MM.1S (cell line): ENCODE results near the gene MIOX.

Experiments
- DNase-seq: peaks from one replicate; pipeline ENCODE4 v3.0.0-alpha.2; 2015
- H2AFZ ChIP-seq: fragments of 300-600 bp; sonication (generic); 2 replicates; pipeline ENCODE4 v1.6.0; 2016; ENCODE audit warnings: antibody characterized with exemption, low read length
- H3F3A ChIP-seq: fragments of 300-600 bp; sonication (generic); 2 replicates; pipeline ENCODE4 v1.6.1; 2016; ENCODE audit warnings: mild to moderate bottlenecking, antibody characterized with exemption, low read length, moderate library complexity, mixed read lengths; ENCODE audit not compliant: insufficient read depth
- H3K27ac ChIP-seq: fragments of 300-600 bp; sonication (generic); 2 replicates; pipeline ENCODE4 v1.5.1; 2016; ENCODE audit warnings: mild to moderate bottlenecking, low read length
- H3K27me3 ChIP-seq: fragments of 300-600 bp; sonication (generic); replicated peaks from 2 replicates; pipeline ENCODE4 v1.6.0; 2016; ENCODE audit warnings: low read length; ENCODE audit not compliant: insufficient read depth
- H3K36me3 ChIP-seq: fragments of 300-600 bp; sonication (generic); replicated peaks from 2 replicates; pipeline ENCODE4 v1.6.1; 2016; ENCODE audit warnings: mild to moderate bottlenecking, low read length, mixed read lengths; ENCODE audit not compliant: insufficient read depth
- H3K4me1 ChIP-seq: fragments of 300-600 bp; sonication (generic); 2 replicates; pipeline ENCODE4 v1.6.1; 2016; ENCODE audit warnings: low read length, mixed read lengths
- H3K4me2 ChIP-seq: fragments of 300-600 bp; sonication (generic); 2 replicates; pipeline ENCODE4 v1.6.0; 2016; ENCODE audit warnings: low read depth, low read length
- H3K4me3 ChIP-seq: fragments of 300-600 bp; sonication (generic); 2 replicates; pipeline ENCODE4 v1.5.1; 2016; ENCODE audit warnings: low read length, mixed read lengths
- H3K79me2 ChIP-seq: fragments of 300-600 bp; sonication (generic); 2 replicates; pipeline ENCODE4 v1.6.1; 2016; ENCODE audit warnings: mixed run types, low read length, mixed read lengths
- H3K9ac ChIP-seq: fragments of 300-600 bp; sonication (generic); 2 replicates; pipeline ENCODE4 v1.6.1; 2016; ENCODE audit warnings: low read length, mixed read lengths
- H3K9me2 ChIP-seq: fragments of 300-600 bp; sonication (generic); replicated peaks from 2 replicates; pipeline ENCODE4 v1.6.1; 2016; ENCODE audit warnings: mild to moderate bottlenecking, low read length, mixed read lengths; ENCODE audit not compliant: insufficient read depth
- H3K9me3 ChIP-seq: fragments of 300-600 bp; sonication (generic); replicated peaks from 2 replicates; pipeline ENCODE4 v1.6.1; 2016; ENCODE audit warnings: mild to moderate bottlenecking, low read length, mixed read lengths; ENCODE audit not compliant: insufficient read depth
- H4K20me1 ChIP-seq: fragments of 300-600 bp; sonication (generic); 2 replicates; pipeline ENCODE4 v1.6.1; 2016; ENCODE audit warnings: mild to moderate bottlenecking, low read length, moderate library complexity, mixed read lengths; ENCODE audit not compliant: insufficient read depth
- EZH2 ChIP-seq: fragments of 300-600 bp; sonication (generic); optimal IDR thresholded peaks from 2 replicates; pipeline ENCODE3; 2017; ENCODE audit warnings: low read depth, mild to moderate bottlenecking, antibody characterized with exemption, low read length, mixed read lengths
- EZH2phosphoT487 ChIP-seq: fragments of 300-600 bp; sonication (generic); IDR thresholded peaks from 2 replicates; pipeline ENCODE4 v1.6.1; 2018; ENCODE audit warnings: antibody characterized with exemption, low read length
- TF ChIP-seq, protein P1 (sequence below): fragments of 300-600 bp; sonication (generic); IDR thresholded peaks from 2 replicates; pipeline ENCODE4 v1.5.1; 2016; ENCODE audit warnings: antibody characterized with exemption, low read length, mixed read lengths

Gene MIOX

DNA sequence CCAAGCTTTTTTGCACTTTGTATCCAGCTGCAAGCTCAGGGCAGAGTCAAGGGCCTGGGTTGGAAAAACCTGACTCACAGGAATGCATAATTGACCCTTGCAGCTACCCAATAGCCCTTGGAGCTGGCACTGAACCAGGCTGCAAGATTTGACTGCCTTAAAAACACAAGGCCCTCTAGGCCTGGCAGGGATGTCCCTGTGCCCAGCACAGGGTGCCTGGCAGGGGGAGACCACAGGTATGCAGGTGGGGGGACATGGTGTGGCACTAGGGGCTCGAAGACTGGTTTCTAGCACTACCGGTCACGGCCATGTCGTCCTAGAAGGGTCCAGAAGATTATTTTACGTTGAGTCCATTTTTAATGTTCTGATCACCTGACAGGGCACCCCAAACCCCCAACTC is 42.0 kb upstream of the MIOX start:
- DNase-seq, result no peak
- no peak for TF ChIP-seq EZH2phosphoT487
- TF ChIP-seq, protein P1, sequence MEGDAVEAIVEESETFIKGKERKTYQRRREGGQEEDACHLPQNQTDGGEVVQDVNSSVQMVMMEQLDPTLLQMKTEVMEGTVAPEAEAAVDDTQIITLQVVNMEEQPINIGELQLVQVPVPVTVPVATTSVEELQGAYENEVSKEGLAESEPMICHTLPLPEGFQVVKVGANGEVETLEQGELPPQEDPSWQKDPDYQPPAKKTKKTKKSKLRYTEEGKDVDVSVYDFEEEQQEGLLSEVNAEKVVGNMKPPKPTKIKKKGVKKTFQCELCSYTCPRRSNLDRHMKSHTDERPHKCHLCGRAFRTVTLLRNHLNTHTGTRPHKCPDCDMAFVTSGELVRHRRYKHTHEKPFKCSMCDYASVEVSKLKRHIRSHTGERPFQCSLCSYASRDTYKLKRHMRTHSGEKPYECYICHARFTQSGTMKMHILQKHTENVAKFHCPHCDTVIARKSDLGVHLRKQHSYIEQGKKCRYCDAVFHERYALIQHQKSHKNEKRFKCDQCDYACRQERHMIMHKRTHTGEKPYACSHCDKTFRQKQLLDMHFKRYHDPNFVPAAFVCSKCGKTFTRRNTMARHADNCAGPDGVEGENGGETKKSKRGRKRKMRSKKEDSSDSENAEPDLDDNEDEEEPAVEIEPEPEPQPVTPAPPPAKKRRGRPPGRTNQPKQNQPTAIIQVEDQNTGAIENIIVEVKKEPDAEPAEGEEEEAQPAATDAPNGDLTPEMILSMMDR, result no peak
- no peak for TF ChIP-seq EZH2
- no peaks in the 10 kb centered on the region for H4K20me1 ChIP-seq
- peaks cover 4% of the 10 kb centered on the region; the same call in 1 of the 2 replicates for H3F3A ChIP-seq
- H3K9me3 ChIP-seq, result no peaks in the 10 kb centered on the region
- H3K36me3 ChIP-seq, result no peaks in the 10 kb centered on the region
- no peak overlapping the region for H3K9ac ChIP-seq
- H3K4me2 ChIP-seq, result no peak overlapping the region
- no peak overlapping the region for H2AFZ ChIP-seq
- H3K4me3 ChIP-seq, result no peak overlapping the region
- H3K79me2 ChIP-seq, result no peaks in the 10 kb centered on the region
- H3K4me1 ChIP-seq, result no peaks in the 10 kb centered on the region
- H3K27me3 ChIP-seq, result no peaks in the 10 kb centered on the region
- no peaks in the 10 kb centered on the region for H3K9me2 ChIP-seq
- H3K27ac ChIP-seq, result no peak overlapping the region

DNA sequence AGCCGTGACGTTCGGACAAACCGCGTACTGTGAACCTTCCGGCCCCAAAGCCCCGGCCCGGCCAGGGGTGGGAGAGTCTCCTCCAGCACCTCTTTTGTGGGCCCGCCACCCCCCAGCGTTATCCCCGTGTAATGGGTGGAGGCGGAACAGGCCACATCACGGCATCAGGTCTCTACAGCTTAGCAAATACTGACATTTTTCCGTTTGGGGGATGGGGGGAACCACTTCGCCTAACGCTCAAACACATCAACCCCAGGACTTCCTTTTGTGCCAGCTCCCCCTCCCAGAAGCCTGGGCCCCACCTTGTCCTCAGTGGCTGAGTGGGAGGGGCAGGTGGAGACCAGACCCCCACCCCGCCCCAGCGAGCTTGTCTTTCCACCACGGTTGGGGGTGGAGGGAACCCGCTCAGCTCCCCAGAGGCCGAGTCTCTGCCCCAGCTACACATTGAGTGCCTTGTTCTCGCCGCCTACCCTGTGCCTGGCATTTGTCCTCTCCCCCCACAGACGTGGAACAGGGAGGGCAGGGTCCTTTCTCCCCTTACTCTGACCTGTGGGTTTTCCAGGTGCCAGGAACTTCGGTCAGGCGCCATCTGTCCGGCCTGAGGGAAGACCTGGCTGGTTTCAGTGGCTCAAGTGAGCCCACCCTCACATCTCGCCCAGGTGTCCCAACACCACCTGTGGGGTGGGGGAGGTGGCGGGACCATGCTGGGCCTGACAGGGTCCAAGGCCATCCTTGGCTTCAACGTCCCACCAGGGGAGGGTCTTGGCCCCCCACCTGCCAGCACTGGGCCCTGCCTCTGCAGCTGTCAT is 41.4 kb upstream of the MIOX start:
- TF ChIP-seq, protein P1, result no peak
- no peak for TF ChIP-seq EZH2phosphoT487
- TF ChIP-seq EZH2, result no peak
- H3K4me1 ChIP-seq, result no peaks in the 10 kb centered on the region
- no peak overlapping the region for H3K4me2 ChIP-seq
- no peaks in the 10 kb centered on the region for H4K20me1 ChIP-seq
- no peaks in the 10 kb centered on the region for H3K9me3 ChIP-seq
- no peak for DNase-seq
- H3K36me3 ChIP-seq, result no peaks in the 10 kb centered on the region
- peaks cover 4% of the 10 kb centered on the region; the same call in 1 of the 2 replicates for H3F3A ChIP-seq
- H3K4me3 ChIP-seq, result no peak overlapping the region
- H3K9ac ChIP-seq, result no peak overlapping the region
- H3K27ac ChIP-seq, result no peak overlapping the region
- H3K79me2 ChIP-seq, result no peaks in the 10 kb centered on the region
- no peaks in the 10 kb centered on the region for H3K27me3 ChIP-seq
- no peaks in the 10 kb centered on the region for H3K9me2 ChIP-seq
- no peak overlapping the region for H2AFZ ChIP-seq

DNA sequence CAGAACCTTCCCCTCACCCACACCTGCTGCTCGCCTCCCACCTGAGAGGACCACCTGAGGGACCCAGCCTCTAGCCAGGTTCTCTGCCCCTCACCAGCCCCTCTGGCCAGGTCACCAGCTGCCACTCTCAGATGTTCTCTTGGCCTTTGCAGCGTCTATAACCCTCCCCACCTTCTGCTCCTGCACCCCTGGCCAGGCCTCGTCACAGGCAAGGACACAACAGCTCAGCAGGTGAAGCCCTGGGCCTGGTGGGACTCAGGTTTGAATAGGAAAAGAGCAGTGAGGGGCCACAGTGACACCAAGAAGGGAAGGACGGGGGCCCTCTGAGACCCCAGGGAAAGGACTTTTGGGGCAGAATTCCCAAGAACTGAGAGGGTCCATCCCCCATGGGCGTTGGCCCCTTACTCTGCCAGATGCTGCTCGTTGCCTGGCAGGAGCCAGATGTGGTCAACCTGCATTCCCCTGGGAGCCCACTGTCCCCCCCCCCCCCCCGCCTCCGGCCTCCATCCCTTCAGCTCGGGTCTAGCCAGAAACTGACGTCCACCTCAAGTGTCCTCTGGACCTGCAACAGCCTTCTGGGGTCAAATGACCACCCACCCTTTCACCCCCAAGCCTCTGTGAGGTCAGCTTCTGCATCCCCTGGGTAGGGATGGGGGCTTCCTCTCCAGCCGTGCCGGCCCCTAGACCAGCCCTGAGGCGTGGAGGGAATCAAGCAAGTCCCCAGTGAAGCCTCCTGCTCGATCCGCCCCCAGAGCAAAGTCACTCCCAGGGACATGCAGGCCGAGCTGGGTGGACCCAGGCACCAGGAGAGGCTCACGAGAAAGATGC is 40.6 kb upstream of the MIOX start:
- peaks cover 4% of the 10 kb centered on the region; the same call in 1 of the 2 replicates for H3F3A ChIP-seq
- H3K9me3 ChIP-seq, result no peaks in the 10 kb centered on the region
- no peak overlapping the region for H3K27ac ChIP-seq
- no peaks in the 10 kb centered on the region for H3K9me2 ChIP-seq
- no peaks in the 10 kb centered on the region for H4K20me1 ChIP-seq
- TF ChIP-seq EZH2phosphoT487, result no peak
- no peak for TF ChIP-seq EZH2
- TF ChIP-seq, protein P1, result no peak
- DNase-seq, result no peak
- no peaks in the 10 kb centered on the region for H3K4me1 ChIP-seq
- no peaks in the 10 kb centered on the region for H3K79me2 ChIP-seq
- H3K27me3 ChIP-seq, result no peaks in the 10 kb centered on the region
- no peak overlapping the region for H3K9ac ChIP-seq
- H3K36me3 ChIP-seq, result no peaks in the 10 kb centered on the region
- no peak overlapping the region for H3K4me3 ChIP-seq
- no peak overlapping the region for H3K4me2 ChIP-seq
- H2AFZ ChIP-seq, result no peak overlapping the region
